KMS-11 (cell line): Measurements from ENCODE around the gene PTPRT.

Experiments
- H2AFZ ChIP-seq: fragments of 200-600 bp; sonication (generic); 2 replicates; pipeline ENCODE4 v1.6.1; 2016; ENCODE audit warnings: antibody characterized with exemption, mixed run types, low read depth
- H3K27ac ChIP-seq: fragments of 200-600 bp; sonication (generic); 2 replicates; pipeline ENCODE4 v1.6.1; 2016; ENCODE audit warnings: mild to moderate bottlenecking, mixed run types
- H3K27me3 ChIP-seq: fragments of 200-600 bp; sonication (generic); 2 replicates; pipeline ENCODE4 v1.6.1; 2017; ENCODE audit warnings: mild to moderate bottlenecking, low read depth, mixed run types, moderate library complexity; ENCODE audit not compliant: insufficient read depth
- H3K36me3 ChIP-seq: fragments of 200-600 bp; sonication (generic); 2 replicates; pipeline ENCODE4 v1.6.1; 2017; ENCODE audit warnings: mild to moderate bottlenecking, mixed run types; ENCODE audit not compliant: insufficient read depth
- H3K4me1 ChIP-seq: fragments of 200-600 bp; sonication (generic); 2 replicates; pipeline ENCODE4 v1.6.1; 2016; ENCODE audit warnings: mild to moderate bottlenecking, low read depth, mixed run types; ENCODE audit not compliant: poor library complexity, severe bottlenecking
- H3K4me2 ChIP-seq: fragments of 200-600 bp; sonication (generic); 2 replicates; pipeline ENCODE4 v1.7.0; 2016; ENCODE audit warnings: mild to moderate bottlenecking, mixed run types
- H3K4me3 ChIP-seq: fragments of 200-600 bp; sonication (generic); IDR thresholded peaks from 2 replicates; pipeline ENCODE4 v1.6.1; 2017; ENCODE audit warnings: low read depth, low read length, mixed read lengths; ENCODE audit not compliant: insufficient read depth
- H3K79me2 ChIP-seq: fragments of 200-600 bp; sonication (generic); 2 replicates; pipeline ENCODE4 v1.6.1; 2016; ENCODE audit warnings: low read depth, mixed run types; ENCODE audit not compliant: insufficient read depth
- H3K9ac ChIP-seq: fragments of 200-600 bp; sonication (generic); 2 replicates; pipeline ENCODE4 v1.6.1; 2016; ENCODE audit warnings: mild to moderate bottlenecking, mixed run types
- H4K20me1 ChIP-seq: fragments of 200-600 bp; sonication (generic); 2 replicates; pipeline ENCODE4 v1.6.1; 2016; ENCODE audit warnings: mild to moderate bottlenecking, mixed run types; ENCODE audit not compliant: insufficient read depth
- CTCF ChIP-seq: fragments of 200-600 bp; sonication (generic); conservative IDR thresholded peaks from 2 replicates; pipeline ENCODE4 v1.6.1; 2017; ENCODE audit warnings: low read depth, mild to moderate bottlenecking, antibody characterized with exemption, low read length, moderate library complexity, mixed read lengths

PTPRT gene

GRCh38 chr20:42158272-42158671 lies 1031.4 kb downstream of the PTPRT start:
- no peaks in the 10 kb centered on the region for H3K4me1 ChIP-seq
- H3K27me3 ChIP-seq = no peaks in the 10 kb centered on the region
- TF ChIP-seq CTCF = no peak
- no peak overlapping the region for H3K27ac ChIP-seq
- H3K4me3 ChIP-seq = no peak overlapping the region
- no peaks in the 10 kb centered on the region for H3K79me2 ChIP-seq
- no peak overlapping the region for H2AFZ ChIP-seq
- no peaks in the 10 kb centered on the region for H3K36me3 ChIP-seq
- no peaks in the 10 kb centered on the region for H4K20me1 ChIP-seq
- no peak overlapping the region for H3K9ac ChIP-seq
- H3K4me2 ChIP-seq = no peak overlapping the region

GRCh38 chr20:42155586-42155985 lies 1034.1 kb downstream of the PTPRT start:
- H3K36me3 ChIP-seq = no peaks in the 10 kb centered on the region
- TF ChIP-seq CTCF = no peak
- no peak overlapping the region for H3K4me3 ChIP-seq
- H3K9ac ChIP-seq = no peak overlapping the region
- H3K27ac ChIP-seq = no peak overlapping the region
- H3K4me1 ChIP-seq = no peaks in the 10 kb centered on the region
- no peak overlapping the region for H3K4me2 ChIP-seq
- no peak overlapping the region for H2AFZ ChIP-seq
- no peaks in the 10 kb centered on the region for H3K27me3 ChIP-seq
- H3K79me2 ChIP-seq = no peaks in the 10 kb centered on the region
- H4K20me1 ChIP-seq = no peaks in the 10 kb centered on the region

- no peaks in the 10 kb centered on the region for H3K27me3 ChIP-seq
- no peaks in the 10 kb centered on the region for H3K79me2 ChIP-seq
- no peak for TF ChIP-seq CTCF
- no peak overlapping the region for H3K4me2 ChIP-seq
- no peak overlapping the region for H3K4me3 ChIP-seq
- no peaks in the 10 kb centered on the region for H3K36me3 ChIP-seq
- no peaks in the 10 kb centered on the region for H3K4me1 ChIP-seq
- no peak overlapping the region for H2AFZ ChIP-seq
- H4K20me1 ChIP-seq = no peaks in the 10 kb centered on the region
- H3K27ac ChIP-seq = no peak overlapping the region
- no peak overlapping the region for H3K9ac ChIP-seq
Measured at GRCh38 chr20:42152575-42152974, 1037.1 kb downstream of the PTPRT start.

- no peaks in the 10 kb centered on the region for H3K27me3 ChIP-seq
- TF ChIP-seq CTCF = no peak
- no peaks in the 10 kb centered on the region for H3K36me3 ChIP-seq
- H3K4me1 ChIP-seq = no peaks in the 10 kb centered on the region
- H3K27ac ChIP-seq = no peak overlapping the region
- no peak overlapping the region for H3K9ac ChIP-seq
- H3K4me3 ChIP-seq = no peak overlapping the region
- no peak overlapping the region for H2AFZ ChIP-seq
- H3K79me2 ChIP-seq = no peaks in the 10 kb centered on the region
- no peaks in the 10 kb centered on the region for H4K20me1 ChIP-seq
- H3K4me2 ChIP-seq = no peak overlapping the region
Measured at GRCh38 chr20:42150230-42150629, 1039.5 kb downstream of the PTPRT start.

- Histone ChIP-seq H3K9ac (no peak overlapping the region), H2AFZ (no peak overlapping the region), H3K4me2 (no peak overlapping the region), H3K4me1 (no peaks in the 10 kb centered on the region), H3K4me3 (no peak overlapping the region), H4K20me1 (no peaks in the 10 kb centered on the region), H3K27me3 (no peaks in the 10 kb centered on the region), H3K79me2 (no peaks in the 10 kb centered on the region), H3K36me3 (no peaks in the 10 kb centered on the region), H3K27ac (no peak overlapping the region)
- TF ChIP-seq CTCF = no peak
Measured at GRCh38 chr20:42138729-42139128, 1051.0 kb downstream of the PTPRT start.
